SU-DHL-6 (cell line): ENCODE data around the gene TRIP13.
"Not testable (repeated sequence)": the region's sequence is repeated elsewhere in the genome, so short reads cannot be mapped to it uniquely, and the experiment has no call there.

ENCODE experiments used
- H2AFZ ChIP-seq: fragments of 200-600 bp; sonication (generic); 2 replicates; pipeline ENCODE4 v1.6.1; 2014; ENCODE audit warnings: low read depth, mild to moderate bottlenecking, moderate library complexity, mixed read lengths, antibody characterized with exemption, low read length; ENCODE audit not compliant: severe bottlenecking
- H3F3A ChIP-seq: fragments of 200-600 bp; shearing (Covaris generic); 2 replicates; pipeline ENCODE4 v1.6.0; 2016; ENCODE audit warnings: antibody characterized with exemption, mild to moderate bottlenecking; ENCODE audit not compliant: insufficient read depth
- H3K27ac ChIP-seq: fragments of 200-600 bp; sonication (generic); 2 replicates; pipeline ENCODE4 v1.5.1; 2016; ENCODE audit warnings: low read depth, mild to moderate bottlenecking, low read length, moderate library complexity, mixed read lengths
- H3K27me3 ChIP-seq: fragments of 200-600 bp; sonication (generic), shearing (Covaris generic); 2 replicates; pipeline ENCODE4 v1.6.0; 2014; ENCODE audit warnings: mild to moderate bottlenecking, low read length
- H3K36me3 ChIP-seq: fragments of 200-600 bp; sonication (generic); 2 replicates; pipeline ENCODE4 v1.6.1; 2014; ENCODE audit warnings: mild to moderate bottlenecking, low read length, mixed read lengths
- H3K4me2 ChIP-seq: fragments of 300-600, 200-600 bp; shearing (Covaris generic), sonication (generic); 2 replicates; pipeline ENCODE4 v1.6.0; 2014; ENCODE audit warnings: low read length, low read depth, mild to moderate bottlenecking; ENCODE audit not compliant: poor library complexity, severe bottlenecking
- H3K4me3 ChIP-seq: fragments of 200-600 bp; sonication (generic); 2 replicates; pipeline ENCODE4 v1.5.1; 2014; ENCODE audit warnings: antibody characterized with exemption, low read length, mild to moderate bottlenecking, mixed read lengths; ENCODE audit not compliant: insufficient read depth, poor library complexity, severe bottlenecking
- H3K79me2 ChIP-seq: fragments of 200-600 bp; sonication (generic); 2 replicates; pipeline ENCODE4 v1.6.1; 2014; ENCODE audit warnings: mild to moderate bottlenecking, low read length, moderate library complexity; ENCODE audit not compliant: insufficient read depth
- H3K9ac ChIP-seq: fragments of 200-600 bp; sonication (generic); 2 replicates; pipeline ENCODE4 v1.7.0; 2014; ENCODE audit warnings: mild to moderate bottlenecking, low read length
- H3K9me2 ChIP-seq: fragments of 200-600 bp; sonication (generic); replicated peaks from 2 replicates; pipeline ENCODE4 v1.6.1; 2014; ENCODE audit warnings: low read length; ENCODE audit not compliant: insufficient read depth
- H3K9me3 ChIP-seq: fragments of 200-600 bp; sonication (generic); 2 replicates; pipeline ENCODE4 v1.6.1; 2014; ENCODE audit warnings: low read length, mixed read lengths; ENCODE audit not compliant: insufficient read depth
- H4K20me1 ChIP-seq: fragments of 200-600 bp; sonication (generic); 2 replicates; pipeline ENCODE4 v1.6.1; 2014; ENCODE audit warnings: low read depth, mild to moderate bottlenecking, antibody characterized with exemption, low read length, moderate library complexity, mixed read lengths
- EZH2phosphoT487 ChIP-seq: fragments of 200-600 bp; sonication (generic), shearing (Covaris generic); conservative IDR thresholded peaks from 2 replicates; pipeline ENCODE4 v1.6.1; 2018; ENCODE audit warnings: mild to moderate bottlenecking, antibody characterized with exemption, low read length, moderate library complexity, mixed read lengths
- TF ChIP-seq, protein P1 (sequence below): fragments of 200-600 bp; sonication (generic); IDR thresholded peaks from one replicate; pipeline ENCODE4 v1.5.1; 2017; ENCODE audit warnings: antibody characterized with exemption, mild to moderate bottlenecking, low read length, moderate library complexity; ENCODE audit not compliant: insufficient read depth, poor library complexity, severe bottlenecking

TRIP13 gene, protein sequence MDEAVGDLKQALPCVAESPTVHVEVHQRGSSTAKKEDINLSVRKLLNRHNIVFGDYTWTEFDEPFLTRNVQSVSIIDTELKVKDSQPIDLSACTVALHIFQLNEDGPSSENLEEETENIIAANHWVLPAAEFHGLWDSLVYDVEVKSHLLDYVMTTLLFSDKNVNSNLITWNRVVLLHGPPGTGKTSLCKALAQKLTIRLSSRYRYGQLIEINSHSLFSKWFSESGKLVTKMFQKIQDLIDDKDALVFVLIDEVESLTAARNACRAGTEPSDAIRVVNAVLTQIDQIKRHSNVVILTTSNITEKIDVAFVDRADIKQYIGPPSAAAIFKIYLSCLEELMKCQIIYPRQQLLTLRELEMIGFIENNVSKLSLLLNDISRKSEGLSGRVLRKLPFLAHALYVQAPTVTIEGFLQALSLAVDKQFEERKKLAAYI

DNA sequence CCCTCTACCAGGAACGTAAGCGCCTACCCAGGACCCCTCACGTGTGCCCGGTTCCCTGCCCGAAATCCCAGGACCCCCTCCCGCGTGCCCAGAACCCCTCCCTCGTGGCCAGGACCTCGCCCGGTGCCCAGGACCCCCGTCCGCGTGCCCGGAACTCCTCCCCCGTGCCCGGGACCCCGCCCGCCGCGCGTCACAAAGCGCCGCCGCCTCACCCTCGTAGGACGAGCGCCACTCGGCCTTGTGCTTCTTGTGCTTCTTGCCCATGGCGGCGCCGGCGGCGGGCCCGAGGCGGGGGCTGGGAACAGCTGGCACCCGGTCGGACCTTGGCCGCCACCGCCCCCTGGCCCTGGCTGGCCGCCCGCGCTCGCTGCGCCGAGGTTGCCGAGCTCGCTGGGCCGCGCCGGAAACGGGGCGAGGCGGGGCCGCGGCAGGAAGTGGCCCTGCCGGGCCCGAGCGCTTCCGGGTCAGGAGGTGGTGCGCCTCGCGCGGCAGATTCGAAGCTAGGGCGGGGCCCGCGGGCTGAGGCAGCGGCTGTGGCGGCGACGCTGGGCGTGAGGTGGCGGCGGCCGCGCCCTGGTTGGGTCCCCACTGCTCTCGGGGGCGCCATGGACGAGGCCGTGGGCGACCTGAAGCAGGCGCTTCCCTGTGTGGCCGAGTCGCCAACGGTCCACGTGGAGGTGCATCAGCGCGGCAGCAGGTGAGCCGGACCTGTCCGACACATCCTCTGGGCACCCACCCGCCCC, at the start of gene TRIP13, which contains the start of gene BRD9:
TSS of gene TRIP13 (plus strand) at position 491 of the 743 bp plus-strand sequence. CDS start at position 606, 115 bp downstream.
TSS of gene BRD9 (minus strand) at position 408 of the 743 bp plus-strand sequence. CDS start at position 264, 144 bp downstream.
- H3K27ac ChIP-seq, result peak within 1 kb of the TSS; percentile 56
- no peaks in the 10 kb centered on the region for H3K9me3 ChIP-seq
- no peak for TF ChIP-seq EZH2phosphoT487
- TF ChIP-seq, protein P1, sequence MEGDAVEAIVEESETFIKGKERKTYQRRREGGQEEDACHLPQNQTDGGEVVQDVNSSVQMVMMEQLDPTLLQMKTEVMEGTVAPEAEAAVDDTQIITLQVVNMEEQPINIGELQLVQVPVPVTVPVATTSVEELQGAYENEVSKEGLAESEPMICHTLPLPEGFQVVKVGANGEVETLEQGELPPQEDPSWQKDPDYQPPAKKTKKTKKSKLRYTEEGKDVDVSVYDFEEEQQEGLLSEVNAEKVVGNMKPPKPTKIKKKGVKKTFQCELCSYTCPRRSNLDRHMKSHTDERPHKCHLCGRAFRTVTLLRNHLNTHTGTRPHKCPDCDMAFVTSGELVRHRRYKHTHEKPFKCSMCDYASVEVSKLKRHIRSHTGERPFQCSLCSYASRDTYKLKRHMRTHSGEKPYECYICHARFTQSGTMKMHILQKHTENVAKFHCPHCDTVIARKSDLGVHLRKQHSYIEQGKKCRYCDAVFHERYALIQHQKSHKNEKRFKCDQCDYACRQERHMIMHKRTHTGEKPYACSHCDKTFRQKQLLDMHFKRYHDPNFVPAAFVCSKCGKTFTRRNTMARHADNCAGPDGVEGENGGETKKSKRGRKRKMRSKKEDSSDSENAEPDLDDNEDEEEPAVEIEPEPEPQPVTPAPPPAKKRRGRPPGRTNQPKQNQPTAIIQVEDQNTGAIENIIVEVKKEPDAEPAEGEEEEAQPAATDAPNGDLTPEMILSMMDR, result no peak
- H3K9ac ChIP-seq, result peak within 1 kb of the TSS; percentile 77
- H3K79me2 ChIP-seq, result peaks cover 33% of the 10 kb centered on the region
- H3K9me2 ChIP-seq, result no peaks in the 10 kb centered on the region
- no peaks in the 10 kb centered on the region for H3K27me3 ChIP-seq
- H2AFZ ChIP-seq, result peak within 1 kb of the TSS; percentile 62
- H4K20me1 ChIP-seq, result no peaks in the 10 kb centered on the region
- peak within 1 kb of the TSS; percentile 88 for H3K4me2 ChIP-seq
- peak within 1 kb of the TSS; percentile 88 for H3K4me3 ChIP-seq
- H3F3A ChIP-seq, result no peaks in the 10 kb centered on the region
- H3K36me3 ChIP-seq, result peaks cover 20% of the 10 kb centered on the region

DNA sequence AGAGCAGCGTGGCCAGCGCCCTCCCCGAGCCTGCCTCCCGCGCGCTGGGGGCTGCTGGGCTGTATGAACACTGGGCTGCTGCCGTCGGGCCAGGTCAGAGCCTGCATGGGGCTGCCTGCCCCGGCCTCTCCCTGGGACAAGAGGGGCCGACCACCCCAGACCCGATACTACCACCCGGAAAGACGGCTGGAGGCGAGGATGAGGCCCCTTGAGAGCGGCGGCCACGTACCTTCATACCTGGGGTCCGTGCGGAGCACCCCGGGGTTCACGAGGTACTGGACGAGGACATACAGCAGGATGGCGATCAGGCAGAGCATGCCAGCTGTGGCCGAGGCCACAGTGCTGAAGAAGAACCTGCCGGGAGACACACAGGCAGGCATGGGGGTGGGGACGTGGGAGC, 49.3 kb upstream of the TRIP13 start:
- not testable (repeated sequence) for H3K27me3 ChIP-seq, H3K4me3 ChIP-seq, H2AFZ ChIP-seq, H3K9me2 ChIP-seq, H3K36me3 ChIP-seq, H3K9me3 ChIP-seq, H3K79me2 ChIP-seq, H3K4me2 ChIP-seq, H3K27ac ChIP-seq, H3K9ac ChIP-seq, H4K20me1 ChIP-seq, H3F3A ChIP-seq

DNA sequence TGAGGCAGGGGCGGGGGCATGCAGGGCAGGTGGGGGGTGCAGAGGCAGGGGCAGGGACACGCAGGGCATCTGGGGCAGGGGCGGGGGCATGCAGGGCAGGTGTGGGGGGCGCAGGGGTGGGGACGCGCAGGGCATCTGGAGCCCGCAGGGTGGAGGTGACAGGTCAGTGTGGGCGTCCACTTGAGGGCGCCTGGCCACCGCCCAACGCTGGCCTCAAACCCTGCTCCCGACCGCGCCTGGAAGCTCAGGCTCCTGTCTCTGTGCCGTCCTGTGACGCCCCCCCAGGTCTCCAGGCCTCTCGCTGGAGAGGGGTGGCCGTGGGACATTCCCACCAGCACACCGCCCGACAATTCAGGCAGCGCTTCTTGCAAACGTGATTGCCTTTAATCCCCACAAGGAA, 48.8 kb upstream of the TRIP13 start:
- not testable (repeated sequence) for H3K9me2 ChIP-seq, H3K27me3 ChIP-seq, H3K9me3 ChIP-seq, H3K4me3 ChIP-seq, H3K36me3 ChIP-seq, H3K9ac ChIP-seq, H4K20me1 ChIP-seq, H3K27ac ChIP-seq, H3K79me2 ChIP-seq, H3K4me2 ChIP-seq, H2AFZ ChIP-seq, H3F3A ChIP-seq

DNA sequence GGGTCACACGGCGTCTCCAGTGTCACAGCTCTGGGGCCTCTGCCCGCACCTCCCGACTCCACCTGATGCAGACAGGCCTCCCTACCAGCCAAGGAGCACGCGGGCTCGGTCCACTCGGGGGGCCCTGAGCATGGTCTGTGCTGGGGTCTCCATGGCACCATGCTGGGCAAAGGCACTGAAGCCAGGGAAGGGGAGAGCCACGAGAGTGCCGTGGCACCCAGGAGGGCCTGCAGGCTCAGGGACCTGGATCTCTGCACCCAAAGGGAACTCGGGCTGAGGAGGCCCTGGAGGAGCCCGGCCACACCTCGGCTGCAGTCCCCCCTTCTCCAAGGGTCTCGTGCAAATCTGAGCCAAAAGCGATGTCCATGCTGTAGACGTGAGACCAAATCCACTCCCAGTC, 48.3 kb upstream of the TRIP13 start:
- not testable (repeated sequence) for H3K79me2 ChIP-seq, H3F3A ChIP-seq, H3K9ac ChIP-seq, H3K9me2 ChIP-seq, H3K4me2 ChIP-seq, H3K27me3 ChIP-seq, H3K4me3 ChIP-seq, H3K36me3 ChIP-seq, H3K9me3 ChIP-seq, H3K27ac ChIP-seq, H2AFZ ChIP-seq, H4K20me1 ChIP-seq

DNA sequence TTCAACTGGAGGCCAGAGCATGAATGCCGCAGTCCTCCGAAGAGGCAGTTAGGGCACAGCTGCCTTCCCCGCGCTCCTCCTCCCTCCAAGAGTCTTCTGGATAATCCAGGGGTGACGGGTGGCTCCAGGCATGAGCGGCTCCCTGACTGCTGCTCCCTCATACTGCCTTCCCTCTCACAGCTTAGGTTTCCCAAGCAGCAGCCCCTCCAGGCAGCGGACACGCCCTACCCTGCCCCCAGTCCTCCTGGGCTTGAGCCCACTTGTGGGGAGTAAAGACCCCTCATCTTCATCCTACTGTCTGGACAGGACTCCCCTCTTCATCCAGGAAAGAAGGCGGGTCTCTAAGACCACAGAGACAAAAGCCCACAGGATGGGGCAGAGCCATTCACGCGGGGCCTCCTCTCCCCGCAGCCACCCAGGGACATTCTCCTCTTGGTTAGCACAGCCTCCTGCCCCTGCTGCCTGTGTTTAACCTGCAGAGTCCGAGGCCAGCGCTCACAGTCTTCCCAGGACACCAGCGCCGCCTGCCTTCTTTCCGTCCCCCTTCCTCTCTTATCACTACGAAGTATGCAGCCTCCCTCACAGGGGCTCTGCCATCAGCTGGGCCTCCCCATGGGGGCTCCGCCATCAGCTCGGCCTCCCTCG, 47.5 kb upstream of the TRIP13 start:
- not testable (repeated sequence) for H3K9ac ChIP-seq, H3F3A ChIP-seq, H3K4me3 ChIP-seq, H3K36me3 ChIP-seq, H2AFZ ChIP-seq, H3K9me2 ChIP-seq, H4K20me1 ChIP-seq, H3K27ac ChIP-seq, H3K9me3 ChIP-seq, H3K27me3 ChIP-seq, H3K4me2 ChIP-seq, H3K79me2 ChIP-seq

DNA sequence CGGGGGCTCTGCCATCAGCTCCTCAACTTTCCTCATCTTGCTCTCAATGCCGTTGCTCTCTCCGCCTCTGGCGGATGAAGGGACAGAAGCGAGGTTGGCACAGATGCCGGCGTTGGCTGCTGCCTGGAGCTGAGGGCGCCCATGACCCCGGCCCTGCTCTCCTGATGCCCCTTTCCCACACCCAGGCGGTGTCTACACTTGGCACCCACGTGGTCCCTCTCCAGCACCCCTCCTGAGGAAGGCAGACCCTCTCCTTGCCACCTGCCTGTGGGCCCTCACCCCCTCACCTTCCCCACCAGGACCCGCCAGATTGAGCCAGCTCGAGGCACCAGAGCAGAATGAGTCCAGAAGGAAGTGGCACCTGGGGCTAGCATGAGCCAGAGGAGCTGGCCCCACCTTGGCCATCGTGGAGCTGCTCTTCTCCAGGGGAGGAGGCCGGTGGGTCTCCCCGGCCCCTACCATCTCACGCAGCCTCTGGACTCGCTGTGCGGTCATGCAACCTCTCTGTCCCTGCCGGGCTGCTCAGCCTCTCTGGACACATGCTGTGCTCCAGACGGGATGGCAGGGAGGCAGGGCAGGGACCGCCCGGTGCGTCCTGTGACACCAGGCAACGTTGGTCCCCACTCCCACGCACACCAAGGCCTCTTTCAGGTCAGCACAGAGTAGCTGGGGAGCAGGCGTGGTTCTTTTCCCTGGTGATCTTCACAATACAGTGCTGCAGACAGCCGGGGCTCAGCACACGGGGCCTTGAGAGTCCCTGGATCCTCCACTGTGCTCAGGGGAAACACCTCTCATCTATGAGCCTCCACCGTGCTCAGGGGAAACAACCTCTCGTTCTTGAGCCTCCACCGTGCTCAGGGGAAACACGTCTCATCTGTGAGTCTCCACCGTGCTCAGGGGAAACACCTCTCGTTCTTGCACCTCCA, 46.7 kb upstream of the TRIP13 start:
- H3K27me3 ChIP-seq, H3F3A ChIP-seq, H3K9me2 ChIP-seq, H2AFZ ChIP-seq, H3K36me3 ChIP-seq, H3K27ac ChIP-seq, H3K9me3 ChIP-seq, H3K79me2 ChIP-seq, H3K9ac ChIP-seq, H3K4me3 ChIP-seq, H3K4me2 ChIP-seq, H4K20me1 ChIP-seq: not testable (repeated sequence)
